Natural killer cell treated with Interleukin-12 subunit alpha and Interleukin-12 subunit beta and Interleukin-15 and Interleukin-18, amount 100 ng/mL, for 72 hours (primary cell): ENCODE results near the gene USP28. TPM values are rescaled to one million over a fixed set of nuclear protein-coding genes. Genes with fewer than 3 reads are reported as not detected.
A peak's percentile ranks its signal among the peaks of the same experiment; 100 is the strongest.

Experiments
- ATAC-seq, 2 donors: fragments of 150-1000 bp; cut with Tn5 transposase in 1 of 2; sonication (Bioruptor Pico), chemical (Tn5 transposase) in 1 of 2; 2 replicates each; pipeline ENCODE4 v1.10.0; 2021
- DNase-seq: peaks from one replicate; pipeline ENCODE4 v3.0.0; 2022; ENCODE audit warnings: low spot score
- H3K27ac Mint-ChIP-seq, 2 donors: 1 replicate in 1 of 2; 2 replicates in 1 of 2; pipeline ENCODE4 v1.8.0; 2022; ENCODE audit warnings: mixed read lengths in 2 of 2, mild to moderate bottlenecking in 1 of 2, moderate library complexity in 1 of 2
- H3K27me3 Mint-ChIP-seq, 2 donors: 1 replicate in 1 of 2; 2 replicates in 1 of 2; pipeline ENCODE4 v1.8.0; 2022; ENCODE audit warnings: mixed read lengths in 2 of 2
- H3K36me3 Mint-ChIP-seq: one replicate; pipeline ENCODE4 v1.8.0; 2022; ENCODE audit warnings: mixed read lengths
- H3K4me1 Mint-ChIP-seq, 2 donors: 1 replicate in 1 of 2; 2 replicates in 1 of 2; pipeline ENCODE4 v1.8.0; 2022; ENCODE audit warnings: low read depth in 2 of 2, mixed read lengths in 2 of 2, mild to moderate bottlenecking in 1 of 2
- H3K4me3 Mint-ChIP-seq: one replicate; pipeline ENCODE4 v1.8.0; 2022; ENCODE audit warnings: mixed read lengths
- H3K9me3 Mint-ChIP-seq: 2 replicates; pipeline ENCODE4 v1.8.0; 2022; ENCODE audit warnings: mixed read lengths
- total RNA-seq, 2 donors: library from RNA; stranded (reverse); gene quantifications; one replicate each; pipeline ENCODE4 v1.2.3, GENCODE V29; 2022

USP28 gene
- total RNA-seq, 2 donors from 2014 or later = 63.7 to 67.3 TPM

DNA sequence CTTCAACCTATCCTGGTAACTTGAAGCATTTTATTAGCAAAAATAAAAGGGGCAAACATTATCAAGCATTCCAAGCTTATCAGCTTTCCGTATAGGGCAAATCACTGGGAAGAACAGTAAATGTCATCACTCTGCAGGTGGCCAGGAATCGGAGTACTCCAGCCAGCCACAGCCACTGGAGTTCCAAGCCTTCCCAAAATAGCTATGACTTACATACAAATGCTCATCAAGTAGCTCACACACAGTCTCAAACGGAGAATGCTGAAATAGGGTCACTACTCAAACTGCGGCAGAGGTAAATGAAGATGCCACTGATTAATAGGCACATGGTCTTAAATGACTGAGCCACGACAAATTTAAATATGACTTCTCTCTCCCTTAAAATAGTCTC is 2.1 kb downstream of the USP28 start:
- Mint-ChIP-seq H3K4me3 (peak overlapping the region; percentile 98), H3K9me3 (no peaks in the 10 kb centered on the region), H3K36me3 (peaks cover 10% of the 10 kb centered on the region), H3K27me3 (no peaks in the 10 kb centered on the region), H3K4me1 (peaks cover 69 to 70% of the 10 kb centered on the region in 2 donors), H3K27ac (peak overlapping the region; percentile 83 to 87)
- DNase-seq (no peak), ATAC-seq (no peak)

DNA sequence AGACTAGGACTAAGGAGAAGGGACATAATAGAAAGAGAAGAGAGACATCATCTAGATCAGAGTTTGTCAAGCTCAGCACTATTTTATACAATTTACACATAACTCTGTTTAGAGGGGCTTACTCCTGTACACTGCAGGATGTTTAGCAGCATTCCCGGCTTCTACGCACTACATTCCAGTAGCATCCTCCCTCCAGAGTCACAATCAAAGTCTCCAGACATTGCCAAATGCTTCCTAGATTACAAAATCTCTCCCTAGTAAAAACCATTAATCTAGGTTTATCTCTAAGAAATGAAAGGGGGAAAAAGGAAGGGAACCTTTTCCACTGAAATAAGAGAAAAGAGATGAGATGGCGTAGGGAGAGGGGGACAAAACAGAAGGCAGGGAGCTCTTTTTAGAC is 4.0 kb downstream of the USP28 start:
- no peak for DNase-seq
- no peak for ATAC-seq
- Mint-ChIP-seq H3K9me3 (no peaks in the 10 kb centered on the region), H3K27me3 (no peaks in the 10 kb centered on the region), H3K4me1 (peaks cover 72 to 79% of the 10 kb centered on the region in 2 donors), H3K36me3 (peaks cover 10% of the 10 kb centered on the region), H3K4me3 (peak overlapping the region; percentile 98), H3K27ac (peak overlapping the region; percentile 83 to 87)

DNA sequence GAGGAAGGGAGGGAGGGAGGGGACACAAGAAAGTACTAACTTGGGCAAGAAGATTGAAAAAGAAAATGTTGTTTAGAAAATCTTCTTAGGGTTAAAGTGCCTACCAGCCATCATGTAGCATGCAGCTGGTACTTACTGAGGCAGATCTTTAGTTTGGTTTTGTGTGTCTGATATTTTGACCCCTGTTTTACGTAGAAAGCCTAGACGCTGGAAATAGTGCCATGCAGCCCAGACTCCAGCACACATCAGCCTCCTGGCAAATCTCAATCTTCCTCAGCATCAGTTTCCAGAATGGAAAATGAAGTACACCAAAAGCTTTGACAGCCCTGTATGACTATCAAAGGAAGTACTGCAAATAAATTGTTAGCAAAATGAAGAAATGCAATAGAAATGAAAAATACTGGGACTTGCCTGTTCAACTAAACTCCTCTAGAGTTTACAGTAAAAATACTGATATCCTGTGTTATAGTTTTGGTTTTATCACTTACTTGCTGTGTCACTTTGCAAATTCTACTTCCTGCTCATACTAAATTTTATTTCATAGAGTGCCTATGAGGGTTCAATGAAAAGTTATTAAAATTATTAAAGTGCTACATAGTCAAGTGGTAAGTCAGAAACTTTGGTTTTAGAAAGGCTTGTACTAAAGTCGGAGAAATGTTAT is 7.4 kb downstream of the USP28 start:
- Mint-ChIP-seq H3K4me3 (peak overlapping the region; percentile 84), H3K4me1 (peaks cover 76 to 84% of the 10 kb centered on the region in 2 donors), H3K9me3 (no peaks in the 10 kb centered on the region), H3K27ac (peak overlapping the region; percentile 87 to 94), H3K27me3 (no peaks in the 10 kb centered on the region), H3K36me3 (peaks cover 8% of the 10 kb centered on the region)
- no peak for DNase-seq
- ATAC-seq = peak; percentile 61 to 74

- Mint-ChIP-seq H3K27ac (peak overlapping the region; percentile 87 to 94), H3K4me3 (peak overlapping the region; percentile 25), H3K27me3 (no peaks in the 10 kb centered on the region), H3K36me3 (peaks cover 12% of the 10 kb centered on the region), H3K4me1 (peaks cover 69 to 82% of the 10 kb centered on the region in 2 donors), H3K9me3 (no peaks in the 10 kb centered on the region)
- DNase-seq (no peak), ATAC-seq (no peak)
Observed at GRCh38 chr11:113865873-113866272, 9.5 kb downstream of the USP28 start.

- no peaks in the 10 kb centered on the region for H3K27me3 Mint-ChIP-seq
- H3K4me1 Mint-ChIP-seq = peaks cover 66 to 82% of the 10 kb centered on the region in 2 donors
- H3K27ac Mint-ChIP-seq = peak overlapping the region; percentile 87 to 94
- no peak for DNase-seq
- H3K4me3 Mint-ChIP-seq = no peak overlapping the region
- ATAC-seq = no peak
- no peaks in the 10 kb centered on the region for H3K9me3 Mint-ChIP-seq
- peaks cover 11% of the 10 kb centered on the region for H3K36me3 Mint-ChIP-seq
Observed at GRCh38 chr11:113864410-113864809, 11.0 kb downstream of the USP28 start.

GRCh38 chr11:113862435-113862834 is 12.9 kb downstream of the USP28 start:
- Mint-ChIP-seq H3K27me3 (no peaks in the 10 kb centered on the region), H3K4me1 (peaks cover 62 to 75% of the 10 kb centered on the region in 2 donors), H3K36me3 (peaks cover 11% of the 10 kb centered on the region), H3K9me3 (no peaks in the 10 kb centered on the region), H3K4me3 (peak overlapping the region; percentile 67), H3K27ac (peak overlapping the region; percentile 87)
- ATAC-seq = peak; percentile 66 to 89
- no peak for DNase-seq

DNA sequence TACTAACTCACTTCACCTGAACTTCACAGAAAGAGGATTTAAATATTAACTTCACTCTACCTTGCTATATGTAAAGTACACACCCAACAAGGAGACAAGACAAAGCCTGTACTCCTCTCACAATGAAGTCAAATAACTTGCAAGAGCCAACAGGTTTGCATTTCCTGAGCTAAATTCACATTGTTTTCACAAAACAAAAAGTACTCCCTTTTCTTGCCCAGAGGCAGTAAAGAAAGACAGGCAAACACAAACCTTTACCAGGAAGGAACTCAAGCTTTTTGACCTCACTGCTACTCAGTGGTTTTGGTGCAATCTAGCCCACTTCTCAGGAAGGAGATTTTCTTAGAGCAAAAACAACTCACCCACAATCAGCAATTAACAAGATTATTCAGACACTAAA is 15.7 kb downstream of the USP28 start:
- no peaks in the 10 kb centered on the region for H3K27me3 Mint-ChIP-seq
- peaks cover 49 to 56% of the 10 kb centered on the region in 2 donors for H3K4me1 Mint-ChIP-seq
- ATAC-seq (peak; percentile 69 to 70), DNase-seq (no peak)
- no peaks in the 10 kb centered on the region for H3K9me3 Mint-ChIP-seq
- H3K4me3 Mint-ChIP-seq = peak overlapping the region; percentile 78
- H3K27ac Mint-ChIP-seq = peak overlapping the region; percentile 87
- peaks cover 7% of the 10 kb centered on the region for H3K36me3 Mint-ChIP-seq

GRCh38 chr11:113856966-113857759 is 18.2 kb downstream of the USP28 start:
- H3K36me3 Mint-ChIP-seq = no peaks in the 10 kb centered on the region
- H3K4me1 Mint-ChIP-seq = peaks cover 40 to 41% of the 10 kb centered on the region in 2 donors
- H3K4me3 Mint-ChIP-seq = no peak overlapping the region
- H3K9me3 Mint-ChIP-seq = no peaks in the 10 kb centered on the region
- DNase-seq = no peak
- peak overlapping the region; percentile 87 for H3K27ac Mint-ChIP-seq
- no peak for ATAC-seq
- no peaks in the 10 kb centered on the region for H3K27me3 Mint-ChIP-seq

- H3K27me3 Mint-ChIP-seq = no peaks in the 10 kb centered on the region
- DNase-seq = no peak
- H3K4me1 Mint-ChIP-seq = peaks cover 31 to 33% of the 10 kb centered on the region in 2 donors
- peaks cover 6% of the 10 kb centered on the region for H3K36me3 Mint-ChIP-seq
- no peaks in the 10 kb centered on the region for H3K9me3 Mint-ChIP-seq
- H3K27ac Mint-ChIP-seq = no peak overlapping the region
- no peak overlapping the region for H3K4me3 Mint-ChIP-seq
- no peak for ATAC-seq
Observed at GRCh38 chr11:113855803-113856202, 19.6 kb downstream of the USP28 start.

DNA sequence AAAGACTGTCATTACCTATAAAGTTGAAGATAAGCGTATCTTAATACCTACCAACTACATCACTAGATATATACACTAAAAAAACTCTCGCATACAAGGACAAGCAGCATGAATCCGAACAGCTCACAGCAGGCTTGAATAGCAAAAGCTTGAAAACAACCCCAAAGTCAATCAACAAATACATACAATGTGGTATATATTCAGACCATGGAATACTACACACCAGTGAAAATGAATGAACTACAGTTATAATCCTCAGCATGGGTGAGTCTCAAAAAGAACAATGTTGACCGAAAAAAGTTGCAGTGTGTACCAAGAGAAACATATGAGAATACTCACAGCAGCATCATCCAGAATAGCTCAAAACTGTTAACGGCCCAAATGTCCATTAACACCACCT is 25.2 kb downstream of the USP28 start:
- peaks cover 13 to 18% of the 10 kb centered on the region in 2 donors for H3K4me1 Mint-ChIP-seq
- H3K4me3 Mint-ChIP-seq = no peak overlapping the region
- peaks cover 16% of the 10 kb centered on the region for H3K36me3 Mint-ChIP-seq
- no peaks in the 10 kb centered on the region for H3K27me3 Mint-ChIP-seq
- no peaks in the 10 kb centered on the region for H3K9me3 Mint-ChIP-seq
- no peak for DNase-seq
- no peak for ATAC-seq
- H3K27ac Mint-ChIP-seq = no peak overlapping the region

DNA sequence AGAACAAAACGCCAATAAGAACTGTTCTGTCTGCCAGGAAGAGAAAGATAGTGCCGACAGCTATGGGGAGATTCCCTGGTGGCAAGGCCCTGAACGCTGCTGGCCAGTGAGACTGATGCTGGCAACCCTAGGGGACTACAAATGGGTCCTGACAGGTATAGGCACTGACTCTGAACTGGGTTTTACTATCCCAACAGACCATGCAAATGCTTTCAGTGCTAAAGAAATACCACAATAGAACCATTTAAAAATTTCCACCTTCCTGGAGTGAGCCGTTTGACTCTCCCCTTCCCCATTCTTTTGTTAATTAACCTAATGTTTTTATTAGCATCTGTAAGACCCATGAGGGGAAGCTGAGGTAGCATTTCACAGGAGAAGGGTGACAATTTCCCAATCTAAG is 25.7 kb downstream of the USP28 start:
- Mint-ChIP-seq H3K36me3 (peaks cover 16% of the 10 kb centered on the region), H3K9me3 (no peaks in the 10 kb centered on the region), H3K27ac (no peak overlapping the region), H3K27me3 (no peaks in the 10 kb centered on the region), H3K4me3 (no peak overlapping the region), H3K4me1 (peaks cover 13 to 18% of the 10 kb centered on the region in 2 donors)
- no peak for DNase-seq
- ATAC-seq = no peak

DNA sequence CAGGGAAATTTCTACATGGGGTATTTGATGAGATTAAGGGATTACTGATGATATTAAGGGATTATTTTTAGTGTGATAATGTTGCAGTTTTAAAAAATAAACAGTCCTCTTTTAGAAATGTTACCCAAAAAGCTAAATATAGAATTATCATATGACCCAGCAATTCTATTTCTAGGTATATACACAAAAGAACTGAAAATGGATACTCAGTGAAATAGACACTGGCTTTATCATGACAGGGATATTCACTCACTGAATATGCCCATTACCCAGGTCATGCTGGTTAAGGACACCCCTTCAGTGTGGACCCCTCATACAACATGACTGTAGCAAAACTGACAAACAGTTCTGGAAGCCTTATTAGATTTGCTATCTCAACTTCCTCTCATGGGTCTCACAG is 27.8 kb downstream of the USP28 start:
- Mint-ChIP-seq H3K4me3 (no peak overlapping the region), H3K9me3 (no peaks in the 10 kb centered on the region), H3K4me1 (peaks cover 14 to 18% of the 10 kb centered on the region in 2 donors), H3K27me3 (no peaks in the 10 kb centered on the region), H3K27ac (peak overlapping the region; percentile 3 to 30), H3K36me3 (peaks cover 21% of the 10 kb centered on the region)
- DNase-seq = no peak
- no peak for ATAC-seq

GRCh38 chr11:113847111-113847510 is 28.3 kb downstream of the USP28 start:
- H3K9me3 Mint-ChIP-seq = no peaks in the 10 kb centered on the region
- peaks cover 21% of the 10 kb centered on the region for H3K36me3 Mint-ChIP-seq
- ATAC-seq (no peak), DNase-seq (no peak)
- peaks cover 14 to 18% of the 10 kb centered on the region in 2 donors for H3K4me1 Mint-ChIP-seq
- H3K27me3 Mint-ChIP-seq = no peaks in the 10 kb centered on the region
- H3K27ac Mint-ChIP-seq = no peak overlapping the region
- no peak overlapping the region for H3K4me3 Mint-ChIP-seq

DNA sequence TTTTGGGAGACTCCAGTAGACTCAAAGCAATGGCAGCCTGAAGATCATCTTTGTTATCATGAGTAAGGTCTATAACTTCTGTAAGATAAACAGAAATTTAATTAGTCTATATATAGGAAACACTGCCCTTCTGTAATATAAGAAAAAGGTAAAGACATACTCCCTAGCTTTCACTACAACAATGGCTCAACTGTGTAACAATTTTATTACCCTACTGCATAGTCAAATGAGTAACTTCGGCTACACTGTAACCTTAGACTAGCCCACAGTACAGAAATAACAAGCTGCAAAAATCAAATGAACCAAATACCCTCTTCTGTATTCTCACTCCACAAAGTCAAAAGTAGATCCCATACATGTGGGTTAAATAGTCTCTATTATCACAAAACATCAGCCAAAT is 33.7 kb downstream of the USP28 start:
- DNase-seq (no peak), ATAC-seq (peak in 1 of 2 donors; percentile 53)
- peaks cover 14 to 16% of the 10 kb centered on the region in 2 donors for H3K4me1 Mint-ChIP-seq
- H3K36me3 Mint-ChIP-seq = peaks cover 11% of the 10 kb centered on the region
- H3K9me3 Mint-ChIP-seq = no peaks in the 10 kb centered on the region
- peak overlapping the region; percentile 49 for H3K4me3 Mint-ChIP-seq
- H3K27ac Mint-ChIP-seq = peak overlapping the region; percentile 71 to 76
- H3K27me3 Mint-ChIP-seq = no peaks in the 10 kb centered on the region
